Activated T-helper 17 cell treated with anti-CD3 and anti-CD28 coated beads, Interleukin-2, amount 50 U/mL, for 72 hours (primary cell): ENCODE measurements around the gene RXYLT1. TPM values are rescaled to one million over a fixed set of nuclear protein-coding genes. Genes with fewer than 3 reads are reported as not detected.
A peak's percentile ranks its signal among the peaks of the same experiment; 100 is the strongest.

Experiments
- ATAC-seq: fragments of 150-1000 bp; cut with Tn5 transposase; replicated peaks from 2 replicates; pipeline ENCODE4 v1.10.0; 2021; ENCODE audit warnings: mild to moderate bottlenecking, moderate library complexity
- H3K27ac Mint-ChIP-seq: one replicate; pipeline ENCODE4 v1.8.0; 2022; ENCODE audit warnings: mixed read lengths
- H3K27me3 Mint-ChIP-seq: one replicate; pipeline ENCODE4 v1.8.0; 2022; ENCODE audit warnings: mixed read lengths
- H3K36me3 Mint-ChIP-seq: one replicate; pipeline ENCODE4 v1.8.0; 2022; ENCODE audit warnings: low read depth, mild to moderate bottlenecking, mixed read lengths
- H3K4me1 Mint-ChIP-seq: one replicate; pipeline ENCODE4 v1.8.0; 2022; ENCODE audit warnings: mixed read lengths
- H3K4me3 Mint-ChIP-seq: one replicate; pipeline ENCODE4 v1.8.0; 2022; ENCODE audit warnings: mild to moderate bottlenecking, mixed read lengths
- H3K9me3 Mint-ChIP-seq: one replicate; pipeline ENCODE4 v1.8.0; 2022; ENCODE audit warnings: mixed read lengths
- total RNA-seq, 2 donors: library from RNA; stranded (reverse); gene quantifications; one replicate each; pipeline ENCODE4 v1.2.3, GENCODE V29; 2022

Gene RXYLT1
- total RNA-seq, 2 donors from 2014 or later, result 9.0 to 18.1 TPM

DNA sequence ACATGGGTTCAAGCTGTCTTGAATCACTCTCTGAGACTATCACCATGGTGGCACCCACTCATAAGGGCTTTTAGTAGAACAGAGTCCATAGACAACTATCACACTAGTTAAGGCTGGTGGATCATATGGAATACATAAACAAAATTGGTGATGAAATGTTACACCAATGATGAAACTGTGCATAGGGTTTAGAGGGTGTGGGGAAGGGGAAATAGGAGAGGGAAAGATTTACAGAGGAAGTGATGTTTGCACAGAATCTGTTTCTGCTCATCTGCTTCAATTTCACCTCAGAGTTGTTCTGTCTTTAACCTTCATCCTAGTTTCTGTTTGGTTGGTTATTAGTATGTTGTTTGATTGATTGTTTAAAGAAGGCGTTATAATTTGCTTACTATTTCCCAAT, 2.4 kb upstream of the RXYLT1 start:
- H3K9me3 Mint-ChIP-seq, result no peaks in the 10 kb centered on the region

DNA sequence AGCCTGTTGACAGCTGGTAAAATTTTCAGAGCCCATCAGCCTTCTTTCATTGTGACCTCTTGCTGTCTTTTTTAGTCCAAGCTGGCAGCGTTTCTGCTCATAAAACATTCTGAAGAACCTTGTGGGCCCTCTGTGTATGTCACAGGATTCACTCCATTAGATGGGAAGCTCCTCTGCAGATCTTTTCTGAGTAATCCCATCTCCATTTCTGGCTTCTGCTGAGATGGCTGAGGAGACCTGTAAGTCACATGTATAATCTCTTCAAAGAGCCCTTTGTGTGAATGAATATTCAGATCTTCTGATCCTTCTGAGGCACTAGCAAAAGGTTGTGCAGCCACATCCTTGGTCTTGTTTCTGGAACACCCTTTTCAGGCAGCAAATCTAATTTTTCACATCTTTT, 2.8 kb downstream of the RXYLT1 start:
- Mint-ChIP-seq H3K36me3 (peaks cover 56% of the 10 kb centered on the region), H3K27ac (no peak overlapping the region), H3K27me3 (no peaks in the 10 kb centered on the region), H3K4me1 (peaks cover 19% of the 10 kb centered on the region), H3K4me3 (no peak overlapping the region), H3K9me3 (no peaks in the 10 kb centered on the region)
- ATAC-seq, result no peak

More for the DNA sequence above, 2.4 kb upstream of the RXYLT1 start:
- Mint-ChIP-seq H3K27ac (no peak overlapping the region), H3K27me3 (no peaks in the 10 kb centered on the region), H3K36me3 (peaks cover 13% of the 10 kb centered on the region), H3K4me3 (no peak overlapping the region), H3K4me1 (peaks cover 8% of the 10 kb centered on the region)
- ATAC-seq, result no peak

DNA sequence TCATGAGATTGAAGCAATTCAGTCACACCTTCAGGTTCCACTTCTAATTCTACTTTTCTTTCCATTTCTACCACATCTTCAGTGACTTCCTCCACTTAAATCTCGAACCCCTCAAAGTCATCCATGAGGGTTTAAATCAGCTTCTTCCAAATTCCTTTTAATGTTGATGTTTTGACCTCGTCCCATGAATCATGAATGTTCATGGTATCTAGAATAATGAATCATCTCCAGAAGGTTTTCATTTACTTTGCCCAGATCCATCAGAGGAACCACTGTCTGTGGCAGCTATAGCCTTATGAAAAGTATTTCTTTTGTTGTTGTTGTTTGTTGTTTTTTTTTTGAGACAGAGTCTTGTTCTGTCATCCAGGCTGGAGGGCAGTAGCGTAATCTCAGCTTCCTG, 7.6 kb downstream of the RXYLT1 start:
- H3K36me3 Mint-ChIP-seq, result peaks cover 81% of the 10 kb centered on the region
- ATAC-seq, result no peak
- peaks cover 12% of the 10 kb centered on the region for H3K4me1 Mint-ChIP-seq
- no peak overlapping the region for H3K4me3 Mint-ChIP-seq
- no peaks in the 10 kb centered on the region for H3K27me3 Mint-ChIP-seq
- no peaks in the 10 kb centered on the region for H3K9me3 Mint-ChIP-seq
- H3K27ac Mint-ChIP-seq, result no peak overlapping the region

DNA sequence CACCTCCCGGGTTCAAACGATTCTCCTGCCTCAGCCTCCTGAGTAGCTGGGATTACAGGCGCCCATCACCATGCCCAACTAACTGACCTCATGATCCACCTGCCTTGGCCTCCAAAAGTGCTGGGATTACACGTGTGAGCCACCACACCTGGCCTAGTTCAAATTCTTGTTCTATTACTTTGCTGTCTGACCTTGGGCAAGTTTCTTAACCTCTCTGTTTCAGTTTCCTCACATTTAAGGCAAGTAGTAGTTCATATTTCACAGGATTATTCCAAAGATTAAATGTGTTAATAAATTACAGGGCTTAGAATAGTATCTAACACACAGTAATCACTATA, 10.9 kb downstream of the RXYLT1 start:
- H3K4me3 Mint-ChIP-seq, result no peak overlapping the region
- H3K27ac Mint-ChIP-seq, result peak overlapping the region; percentile 43
- no peak for ATAC-seq
- peaks cover 55% of the 10 kb centered on the region for H3K36me3 Mint-ChIP-seq
- H3K9me3 Mint-ChIP-seq, result no peaks in the 10 kb centered on the region
- H3K4me1 Mint-ChIP-seq, result peaks cover 4% of the 10 kb centered on the region
- H3K27me3 Mint-ChIP-seq, result no peaks in the 10 kb centered on the region

DNA sequence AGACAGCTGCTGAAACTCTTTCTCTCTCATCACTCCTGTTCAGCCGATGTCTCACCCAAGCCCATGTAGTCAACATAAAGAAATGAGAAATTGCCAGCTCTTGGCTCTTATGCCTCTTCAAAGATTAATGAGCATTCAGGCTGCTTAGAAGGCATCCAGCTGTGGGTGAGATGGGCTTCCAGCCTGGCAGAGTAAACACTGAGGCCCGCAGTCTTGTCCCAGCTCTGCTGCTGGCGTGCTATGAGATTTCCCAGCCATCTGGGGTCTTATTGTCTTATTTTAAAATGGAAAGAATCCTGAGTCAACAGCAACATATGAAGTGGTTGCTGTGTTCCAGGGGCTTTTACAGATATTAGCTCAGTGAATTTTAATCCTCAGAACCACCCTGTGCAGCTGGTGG, 12.6 kb downstream of the RXYLT1 start:
- H3K9me3 Mint-ChIP-seq, result no peaks in the 10 kb centered on the region
- H3K27ac Mint-ChIP-seq, result no peak overlapping the region
- H3K27me3 Mint-ChIP-seq, result no peaks in the 10 kb centered on the region
- no peak overlapping the region for H3K4me3 Mint-ChIP-seq
- peaks cover 39% of the 10 kb centered on the region for H3K36me3 Mint-ChIP-seq
- ATAC-seq, result no peak
- peaks cover 2% of the 10 kb centered on the region for H3K4me1 Mint-ChIP-seq

DNA sequence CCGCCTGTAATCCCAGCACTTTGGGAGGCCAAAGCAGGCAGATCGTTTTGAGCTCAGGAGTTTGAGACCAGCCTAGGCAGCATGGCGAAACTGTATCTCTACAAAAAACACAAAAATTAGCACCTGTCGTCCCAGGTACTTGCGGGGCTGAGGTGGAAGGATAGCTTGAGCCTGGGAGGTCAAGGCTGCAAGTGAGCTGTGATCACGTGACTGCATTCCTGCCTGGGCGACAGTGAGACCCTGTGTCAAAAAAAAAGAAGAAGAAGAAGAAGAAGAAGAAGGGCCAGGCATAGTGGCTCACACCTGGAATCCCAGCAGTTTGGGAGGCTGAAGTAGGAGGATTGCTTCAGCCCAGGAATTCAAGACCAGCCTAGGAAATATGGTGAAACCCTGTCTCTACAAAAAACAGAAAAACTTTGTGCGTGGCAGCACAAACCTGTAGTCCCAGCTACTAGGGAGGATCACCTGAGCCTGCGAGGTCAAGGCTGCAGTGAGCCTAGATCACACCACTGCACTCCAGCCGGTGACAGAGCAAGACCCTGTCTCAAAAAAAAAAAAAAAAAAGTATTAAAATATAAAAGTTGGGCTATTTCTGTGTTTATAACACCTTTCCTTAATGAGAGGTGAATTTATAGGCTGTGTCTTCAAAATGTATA, 15.5 kb downstream of the RXYLT1 start:
- Mint-ChIP-seq H3K27ac (no peak overlapping the region), H3K9me3 (no peaks in the 10 kb centered on the region), H3K27me3 (no peaks in the 10 kb centered on the region), H3K4me3 (no peak overlapping the region), H3K36me3 (peaks cover 13% of the 10 kb centered on the region), H3K4me1 (no peaks in the 10 kb centered on the region)
- ATAC-seq, result no peak

DNA sequence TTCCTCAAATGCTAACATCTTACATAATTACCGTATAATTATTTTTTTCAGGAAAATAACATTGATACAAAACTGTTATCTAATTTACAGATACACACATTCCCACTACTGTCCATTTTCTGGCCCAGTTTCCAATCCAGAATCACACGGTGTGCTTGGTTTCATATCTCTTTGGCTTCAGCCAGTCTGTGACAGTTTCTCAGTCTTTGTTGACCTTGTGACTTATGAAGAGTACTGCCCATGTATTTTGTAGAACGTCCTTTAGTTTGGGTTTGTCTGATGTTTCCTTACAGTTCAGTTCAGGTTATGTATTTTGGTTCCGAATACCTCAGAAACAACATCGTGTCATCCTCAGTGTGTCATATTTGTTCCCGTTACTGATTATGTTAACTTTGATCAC, 16.2 kb downstream of the RXYLT1 start:
- peak; percentile 38 for ATAC-seq
- H3K27me3 Mint-ChIP-seq, result no peaks in the 10 kb centered on the region

DNA sequence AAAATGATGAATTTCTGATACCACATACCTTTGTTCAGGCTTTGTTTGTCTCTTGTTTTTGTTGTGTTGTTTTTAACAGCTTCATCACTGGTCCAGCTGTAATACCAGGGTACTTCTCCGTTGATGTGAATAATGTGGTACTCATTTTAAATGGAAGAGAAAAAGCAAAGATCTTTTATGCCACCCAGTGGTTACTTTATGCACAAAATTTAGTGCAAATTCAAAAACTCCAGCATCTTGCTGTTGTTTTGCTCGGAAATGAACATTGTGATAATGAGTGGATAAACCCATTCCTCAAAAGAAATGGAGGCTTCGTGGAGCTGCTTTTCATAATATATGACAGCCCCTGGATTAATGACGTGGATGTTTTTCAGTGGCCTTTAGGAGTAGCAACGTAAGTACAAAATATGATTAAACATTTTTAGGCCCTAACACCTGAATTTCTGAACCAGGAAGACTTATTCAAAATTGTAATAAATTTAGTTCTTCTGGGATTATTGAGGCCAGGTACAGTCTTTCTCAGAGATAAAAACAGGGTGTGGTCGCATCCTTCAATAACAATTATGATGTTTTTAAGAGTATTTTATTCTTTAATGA, 22.4 kb downstream of the RXYLT1 start:
- ATAC-seq, result no peak
- H3K4me3 Mint-ChIP-seq, result no peak overlapping the region
- H3K9me3 Mint-ChIP-seq, result no peaks in the 10 kb centered on the region
- no peaks in the 10 kb centered on the region for H3K27me3 Mint-ChIP-seq
- H3K36me3 Mint-ChIP-seq, result peaks cover 20% of the 10 kb centered on the region
- no peak overlapping the region for H3K27ac Mint-ChIP-seq
- no peaks in the 10 kb centered on the region for H3K4me1 Mint-ChIP-seq

More for the DNA sequence above, 16.2 kb downstream of the RXYLT1 start:
- Mint-ChIP-seq H3K4me3 (no peak overlapping the region), H3K4me1 (no peaks in the 10 kb centered on the region), H3K27ac (no peak overlapping the region), H3K9me3 (no peaks in the 10 kb centered on the region), H3K36me3 (peaks cover 5% of the 10 kb centered on the region)

DNA sequence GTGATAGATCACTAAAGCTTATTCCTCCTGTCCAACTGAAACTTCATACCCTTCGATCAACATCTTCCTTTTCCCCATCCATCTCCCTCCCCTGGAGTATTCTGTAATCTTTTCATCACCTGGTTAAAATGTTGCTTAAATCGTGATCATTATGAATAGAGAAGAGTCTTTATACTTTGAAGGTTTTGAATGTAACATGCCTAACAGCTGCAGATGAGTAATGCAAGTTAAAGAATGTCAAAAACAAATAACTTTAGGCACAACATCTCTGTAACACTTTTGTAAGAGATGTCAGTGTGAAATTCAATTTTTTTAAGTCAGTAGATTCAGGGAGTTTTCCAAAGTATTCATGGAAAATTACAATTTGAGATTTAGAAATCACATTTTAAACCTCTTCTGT, 25.0 kb downstream of the RXYLT1 start:
- Mint-ChIP-seq H3K9me3 (no peaks in the 10 kb centered on the region), H3K4me1 (no peaks in the 10 kb centered on the region), H3K4me3 (no peak overlapping the region), H3K27me3 (no peaks in the 10 kb centered on the region), H3K36me3 (peaks cover 20% of the 10 kb centered on the region), H3K27ac (no peak overlapping the region)
- ATAC-seq, result no peak

DNA sequence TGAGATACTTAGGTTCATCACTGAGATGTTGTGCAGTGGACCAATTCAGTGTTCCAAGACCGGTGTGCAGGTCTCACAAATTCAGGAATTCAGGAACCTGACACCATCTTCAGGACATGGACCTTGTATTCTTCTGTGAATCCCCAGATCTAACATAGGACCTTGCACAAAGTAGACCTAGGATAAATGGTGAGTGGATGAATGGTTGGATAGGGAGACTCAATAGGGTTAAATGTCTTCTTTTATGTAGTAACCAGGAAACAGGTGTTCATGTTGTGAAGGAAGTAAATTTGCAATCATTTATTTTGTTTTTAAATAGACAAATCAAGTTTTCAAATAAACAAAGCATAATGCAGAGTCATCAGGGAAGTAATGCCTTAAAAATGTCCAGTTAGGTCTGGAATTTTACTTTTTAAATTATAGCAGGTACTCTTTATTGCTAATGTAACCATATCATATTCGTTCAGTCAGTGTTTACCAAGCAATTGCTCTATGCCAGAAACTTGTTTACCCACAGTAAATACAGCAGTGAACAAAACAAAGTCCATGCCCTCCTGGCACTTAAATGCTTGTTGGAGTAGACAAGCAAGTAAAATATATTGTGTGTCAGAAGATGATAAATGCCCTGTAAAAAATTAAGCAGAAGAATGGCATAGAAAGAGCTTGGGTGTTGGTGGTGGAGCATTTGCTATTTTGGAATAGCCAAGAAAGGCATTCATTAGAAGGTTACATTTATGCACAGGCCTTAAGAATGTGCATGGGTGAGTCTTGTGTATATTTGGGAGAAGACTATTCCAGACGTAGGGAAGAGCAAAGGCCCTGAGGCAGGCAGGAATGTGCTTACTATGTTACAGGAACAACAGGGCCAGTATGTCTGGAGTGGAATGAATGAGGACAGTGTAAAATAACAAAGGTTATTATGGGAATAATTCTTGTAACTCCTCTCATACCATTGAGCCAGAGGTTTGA, 26.3 kb downstream of the RXYLT1 start:
- peaks cover 20% of the 10 kb centered on the region for H3K36me3 Mint-ChIP-seq
- H3K4me3 Mint-ChIP-seq, result no peak overlapping the region
- ATAC-seq, result no peak
- no peak overlapping the region for H3K27ac Mint-ChIP-seq
- no peaks in the 10 kb centered on the region for H3K4me1 Mint-ChIP-seq
- no peaks in the 10 kb centered on the region for H3K9me3 Mint-ChIP-seq
- H3K27me3 Mint-ChIP-seq, result no peaks in the 10 kb centered on the region

DNA sequence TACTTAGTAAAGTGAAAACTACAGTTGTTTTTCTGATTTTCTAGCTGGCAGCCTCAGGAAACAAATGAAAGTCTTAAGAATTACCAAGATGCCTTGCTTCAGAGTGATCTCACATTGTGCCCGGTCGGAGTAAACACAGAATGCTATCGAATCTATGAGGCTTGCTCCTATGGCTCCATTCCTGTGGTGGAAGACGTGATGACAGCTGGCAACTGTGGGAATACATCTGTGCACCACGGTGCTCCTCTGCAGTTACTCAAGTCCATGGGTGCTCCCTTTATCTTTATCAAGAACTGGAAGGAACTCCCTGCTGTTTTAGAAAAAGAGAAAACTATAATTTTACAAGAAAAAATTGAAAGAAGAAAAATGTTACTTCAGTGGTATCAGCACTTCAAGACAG, 28.9 kb downstream of the RXYLT1 start:
- H3K9me3 Mint-ChIP-seq, result no peaks in the 10 kb centered on the region
- H3K4me1 Mint-ChIP-seq, result no peaks in the 10 kb centered on the region
- no peaks in the 10 kb centered on the region for H3K27me3 Mint-ChIP-seq
- ATAC-seq, result no peak
- no peak overlapping the region for H3K27ac Mint-ChIP-seq
- peaks cover 15% of the 10 kb centered on the region for H3K36me3 Mint-ChIP-seq
- H3K4me3 Mint-ChIP-seq, result no peak overlapping the region

DNA sequence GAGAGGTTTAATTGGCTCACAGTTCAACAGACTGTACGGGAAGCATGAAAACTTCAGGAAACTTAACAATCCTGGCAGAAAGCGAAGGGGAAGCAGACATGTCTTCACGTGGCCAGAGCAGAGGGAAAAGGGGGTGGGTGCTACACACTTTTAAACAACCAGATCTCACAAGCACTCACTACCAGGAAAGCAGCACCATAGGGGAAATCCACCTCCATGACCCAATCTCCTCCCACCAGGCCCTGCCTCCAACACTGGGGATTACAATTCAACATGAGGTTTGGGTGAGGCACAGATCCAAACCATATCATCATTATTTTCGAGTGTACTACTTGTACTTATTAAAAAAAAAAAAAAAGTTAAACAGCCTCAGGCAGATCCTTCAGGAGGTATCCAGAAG, 29.9 kb downstream of the RXYLT1 start:
- peaks cover 13% of the 10 kb centered on the region for H3K36me3 Mint-ChIP-seq
- H3K9me3 Mint-ChIP-seq, result no peaks in the 10 kb centered on the region
- H3K27ac Mint-ChIP-seq, result no peak overlapping the region
- ATAC-seq, result no peak
- H3K4me3 Mint-ChIP-seq, result no peak overlapping the region
- H3K4me1 Mint-ChIP-seq, result no peaks in the 10 kb centered on the region
- no peaks in the 10 kb centered on the region for H3K27me3 Mint-ChIP-seq

DNA sequence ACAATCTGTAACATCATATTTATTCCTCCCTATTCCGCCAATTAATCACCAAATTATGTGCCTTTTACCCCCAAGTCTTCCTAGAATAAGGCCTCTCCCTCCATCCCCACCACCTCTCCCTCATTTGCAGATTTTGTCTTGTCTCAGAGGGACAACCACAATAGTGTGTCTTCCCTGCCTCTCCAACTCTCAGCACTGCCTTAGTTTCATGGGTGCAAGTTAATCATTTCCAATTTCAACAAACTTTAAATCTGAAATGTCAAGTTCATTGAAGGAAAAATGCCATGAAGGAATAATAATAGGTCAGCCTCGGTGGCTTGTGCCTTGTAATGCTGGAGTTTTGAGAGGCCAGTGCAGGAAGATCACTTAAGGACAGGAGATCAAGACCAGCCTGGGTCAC, 31.6 kb downstream of the RXYLT1 start:
- H3K27ac Mint-ChIP-seq, result no peak overlapping the region

DNA sequence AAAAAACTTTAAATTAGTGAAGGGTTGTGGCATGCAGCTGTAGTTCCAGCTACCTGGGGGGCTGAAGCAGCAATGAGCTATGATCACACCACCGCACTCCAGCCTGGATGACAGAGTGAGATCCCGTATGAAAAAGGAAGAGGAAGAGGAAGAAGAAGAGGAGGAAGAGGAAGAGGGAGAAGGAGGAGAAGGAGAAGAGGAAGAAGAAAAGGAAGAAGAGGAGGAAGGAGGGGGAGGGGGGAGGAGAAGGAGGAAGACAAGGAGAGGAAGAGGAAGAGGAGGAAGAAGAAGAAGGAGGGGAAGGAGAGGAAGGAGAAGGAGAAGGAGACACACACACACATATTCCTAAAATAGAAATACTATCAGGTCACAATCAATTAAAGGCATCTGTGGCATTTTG, 32.0 kb downstream of the RXYLT1 start:
- ATAC-seq, result no peak
- H3K27ac Mint-ChIP-seq, result no peak overlapping the region
- H3K27me3 Mint-ChIP-seq, result no peaks in the 10 kb centered on the region

More for the DNA sequence above, 31.6 kb downstream of the RXYLT1 start:
- Mint-ChIP-seq H3K27me3 (no peaks in the 10 kb centered on the region), H3K36me3 (no peaks in the 10 kb centered on the region), H3K9me3 (no peaks in the 10 kb centered on the region), H3K4me1 (peaks cover 8% of the 10 kb centered on the region), H3K4me3 (no peak overlapping the region)
- ATAC-seq, result no peak

More for the DNA sequence above, 32.0 kb downstream of the RXYLT1 start:
- H3K4me3 Mint-ChIP-seq, result no peak overlapping the region
- H3K9me3 Mint-ChIP-seq, result no peaks in the 10 kb centered on the region
- H3K4me1 Mint-ChIP-seq, result peaks cover 8% of the 10 kb centered on the region
- H3K36me3 Mint-ChIP-seq, result no peaks in the 10 kb centered on the region
